Choroid plexus epithelial cell (primary cell): ENCODE data around the gene TBC1D9B.

ENCODE experiments used
- DNase-seq: peaks from one replicate; pipeline ENCODE4 v3.0.0-alpha.2; 2010; ENCODE audit warnings: low read depth
- H3K4me3 ChIP-seq: 2 replicates; pipeline ENCODE4 v1.5.1; 2011; ENCODE audit warnings: low read depth, mild to moderate bottlenecking, control low read depth, low read length, moderate library complexity
- TF ChIP-seq, protein P1 (sequence below): conservative IDR thresholded peaks from 2 replicates; pipeline ENCODE4 v1.5.1; 2011; ENCODE audit warnings: low read depth, mild to moderate bottlenecking, control low read depth, inconsistent platforms, low read length, moderate library complexity

The TBC1D9B gene

DNA sequence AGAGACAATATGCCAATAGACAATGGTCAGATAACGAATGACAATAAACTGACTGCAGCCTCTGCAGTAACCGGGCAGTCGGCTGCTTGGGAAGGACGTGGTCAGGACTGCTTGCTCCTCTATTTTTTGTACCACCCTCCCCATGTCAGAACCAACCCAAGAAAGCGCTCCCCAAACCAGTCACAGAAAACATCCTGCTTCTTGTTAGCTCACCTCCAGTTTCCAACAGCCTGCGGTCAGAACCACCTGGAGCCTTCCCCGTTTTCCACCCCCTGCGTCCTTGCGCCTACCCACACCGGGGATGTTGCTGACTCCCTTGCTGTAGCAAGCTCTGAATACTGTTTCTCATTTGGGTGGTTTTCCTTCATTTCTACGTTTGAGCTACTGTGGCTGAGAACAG is 47.4 kb downstream of the TBC1D9B start:
- TF ChIP-seq, protein P1, sequence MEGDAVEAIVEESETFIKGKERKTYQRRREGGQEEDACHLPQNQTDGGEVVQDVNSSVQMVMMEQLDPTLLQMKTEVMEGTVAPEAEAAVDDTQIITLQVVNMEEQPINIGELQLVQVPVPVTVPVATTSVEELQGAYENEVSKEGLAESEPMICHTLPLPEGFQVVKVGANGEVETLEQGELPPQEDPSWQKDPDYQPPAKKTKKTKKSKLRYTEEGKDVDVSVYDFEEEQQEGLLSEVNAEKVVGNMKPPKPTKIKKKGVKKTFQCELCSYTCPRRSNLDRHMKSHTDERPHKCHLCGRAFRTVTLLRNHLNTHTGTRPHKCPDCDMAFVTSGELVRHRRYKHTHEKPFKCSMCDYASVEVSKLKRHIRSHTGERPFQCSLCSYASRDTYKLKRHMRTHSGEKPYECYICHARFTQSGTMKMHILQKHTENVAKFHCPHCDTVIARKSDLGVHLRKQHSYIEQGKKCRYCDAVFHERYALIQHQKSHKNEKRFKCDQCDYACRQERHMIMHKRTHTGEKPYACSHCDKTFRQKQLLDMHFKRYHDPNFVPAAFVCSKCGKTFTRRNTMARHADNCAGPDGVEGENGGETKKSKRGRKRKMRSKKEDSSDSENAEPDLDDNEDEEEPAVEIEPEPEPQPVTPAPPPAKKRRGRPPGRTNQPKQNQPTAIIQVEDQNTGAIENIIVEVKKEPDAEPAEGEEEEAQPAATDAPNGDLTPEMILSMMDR: no peak
- DNase-seq: no peak
- H3K4me3 ChIP-seq: no peak overlapping the region

DNA sequence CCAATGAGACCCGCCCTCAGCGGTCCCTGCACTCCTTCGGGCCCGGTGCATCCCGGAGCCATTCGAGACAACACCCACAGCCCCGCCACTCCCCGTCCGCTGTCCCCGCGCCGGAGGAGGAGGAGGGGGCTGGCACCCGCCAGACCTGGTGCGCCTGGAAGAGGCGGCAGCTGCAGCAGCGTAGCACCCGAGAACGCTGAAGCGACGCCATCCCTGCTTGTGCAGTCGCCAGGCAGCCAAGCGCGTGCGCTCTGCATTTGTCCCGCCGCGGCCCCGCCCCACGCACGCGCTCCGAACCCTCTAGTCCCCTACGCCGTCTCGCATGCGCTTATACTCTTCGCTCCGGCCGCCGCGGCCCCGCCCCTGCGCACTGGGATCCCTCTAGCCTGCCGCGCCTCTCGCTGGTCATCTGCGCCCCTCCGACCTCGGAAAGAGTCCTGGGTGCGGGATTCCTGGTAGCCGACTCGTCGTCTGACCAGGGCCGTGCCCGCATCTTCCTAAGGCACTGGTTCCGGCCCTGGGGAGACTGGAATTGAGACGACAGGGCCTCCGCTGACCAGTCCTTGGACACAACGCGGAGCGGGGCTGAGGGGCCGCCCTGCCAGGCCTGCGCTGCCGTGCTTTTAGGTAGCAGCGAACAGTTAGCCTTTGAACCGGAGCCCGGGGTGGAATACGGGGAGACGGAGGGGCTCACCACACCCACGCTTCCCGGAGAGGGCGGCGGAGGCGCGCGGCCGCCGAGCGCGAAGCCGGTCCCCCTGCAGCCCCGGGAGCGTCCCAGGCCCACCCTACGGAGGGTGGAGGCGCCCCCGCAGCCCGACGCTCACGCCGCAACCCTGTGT is 48.9 kb downstream of the TBC1D9B start, which contains the start of gene MRNIP:
MRNIP (minus strand) TSS at position 232 of the 842 bp plus-strand sequence; CDS start at position 211, 21 bp downstream.
- H3K4me3 ChIP-seq: peak within 1 kb of the TSS; percentile 98
- peak; percentile 94 for DNase-seq
- TF ChIP-seq, protein P1: peak; percentile 35

DNA sequence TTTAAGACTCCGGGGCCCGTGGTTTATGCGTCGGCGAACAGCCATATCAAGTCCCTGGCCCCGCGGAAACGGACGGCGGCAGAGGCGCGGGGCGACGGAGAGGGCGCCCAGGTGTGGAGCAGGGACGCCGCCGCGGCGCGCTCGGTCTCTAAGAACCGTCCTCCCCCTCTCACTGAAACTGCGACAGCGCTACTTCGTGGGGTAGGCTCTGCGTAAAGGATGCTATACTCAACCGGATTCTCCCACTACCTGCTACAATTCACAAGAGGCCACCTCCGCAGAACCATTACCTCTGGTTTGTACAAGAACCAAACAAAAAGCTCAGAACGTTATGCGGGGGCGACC is 49.5 kb downstream of the TBC1D9B start:
- H3K4me3 ChIP-seq: peak overlapping the region; percentile 98
- TF ChIP-seq, protein P1: no peak
- peak; percentile 33 for DNase-seq

DNA sequence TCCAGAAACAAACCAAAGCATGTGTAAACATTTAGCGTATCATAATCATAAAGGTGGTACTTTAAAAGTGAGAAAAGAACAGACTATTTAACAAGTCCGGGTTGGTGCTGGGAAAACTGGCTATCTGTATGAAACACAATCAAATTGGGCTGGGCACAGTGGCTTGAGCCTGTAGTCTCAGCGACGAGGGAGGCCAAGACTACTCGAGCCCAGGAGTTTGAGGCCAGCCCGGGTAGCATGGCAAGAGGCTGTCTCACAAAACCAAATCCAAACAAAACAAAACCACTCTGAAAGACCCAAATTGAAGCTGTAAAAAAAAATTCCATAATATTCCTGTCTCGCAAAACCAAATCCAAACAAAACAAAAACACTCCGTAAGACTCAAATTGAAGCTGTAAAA is 53.3 kb downstream of the TBC1D9B start:
- TF ChIP-seq, protein P1: no peak
- H3K4me3 ChIP-seq: no peak overlapping the region
- no peak for DNase-seq

DNA sequence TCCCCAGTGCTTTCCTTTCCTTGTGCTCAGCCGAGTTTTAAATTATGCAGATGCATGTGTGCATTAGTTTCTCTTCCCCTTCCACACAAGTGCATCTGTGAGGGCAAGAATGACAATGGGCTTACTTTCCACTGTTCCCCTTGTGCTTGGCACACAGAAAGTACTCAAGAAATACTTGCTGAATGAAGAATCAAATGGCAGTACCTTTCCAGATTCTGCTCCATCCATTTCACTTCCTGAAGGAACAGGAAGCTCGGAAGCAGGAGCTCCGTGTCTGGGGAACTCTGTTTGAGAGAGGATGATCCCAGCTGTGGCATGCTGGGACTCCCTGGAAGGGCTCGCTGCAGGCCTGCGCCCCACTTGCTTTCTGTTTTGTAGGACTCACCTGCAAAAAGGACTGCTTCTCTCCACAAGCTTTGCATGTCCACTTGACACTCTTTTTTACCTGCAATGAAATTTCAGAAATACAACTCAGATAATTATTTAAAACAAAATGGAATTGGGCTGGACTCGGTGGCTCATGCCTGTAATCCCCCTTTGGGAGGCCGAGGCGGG is 54.6 kb downstream of the TBC1D9B start:
- TF ChIP-seq, protein P1: no peak
- H3K4me3 ChIP-seq: no peak overlapping the region
- no peak for DNase-seq

DNA sequence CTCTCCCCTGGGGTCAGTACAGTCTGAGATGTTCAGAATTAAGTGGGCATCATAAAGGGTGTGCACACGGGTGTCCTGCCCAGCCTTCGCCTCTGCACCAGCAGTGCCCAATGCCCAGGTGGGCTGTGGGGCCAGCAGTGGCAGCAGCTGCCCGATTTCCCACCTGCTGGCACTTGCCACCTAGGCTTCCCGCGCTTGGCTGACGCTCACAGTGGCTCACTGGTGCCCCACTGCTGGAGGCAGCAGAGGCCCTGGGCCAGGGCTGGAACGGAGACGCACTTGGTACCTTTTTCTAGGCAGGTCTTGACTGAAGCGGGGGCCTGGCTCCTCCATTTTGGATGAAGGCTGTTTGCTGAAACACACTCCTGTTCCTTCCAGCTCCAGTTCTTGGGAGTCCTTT is 66.1 kb downstream of the TBC1D9B start:
- H3K4me3 ChIP-seq: no peak overlapping the region
- DNase-seq: no peak
- TF ChIP-seq, protein P1: no peak
